GM23338 (cell line): ENCODE results near the gene SLC6A19. TPM values are rescaled to one million over a fixed set of nuclear protein-coding genes. Genes with fewer than 3 reads are reported as not detected.

Experiments
- ATAC-seq: fragments of 200-7000 bp; cut with Tn5 transposase; 3 replicates; pipeline ENCODE4 v1.9.1; 2020
- DNase-seq: peaks from one replicate; pipeline ENCODE4 v3.0.0-alpha.2; 2015; ENCODE audit warnings: low spot score
- H2AFZ ChIP-seq: fragments of 200-600 bp; sonication (generic); 2 replicates; pipeline ENCODE4 v1.8.0; 2016; ENCODE audit warnings: antibody characterized with exemption, mild to moderate bottlenecking, moderate library complexity
- H3F3A ChIP-seq: fragments of 200-600 bp; sonication (generic); replicated peaks from 2 replicates; pipeline ENCODE4 v1.8.0; 2017; ENCODE audit warnings: antibody characterized with exemption, mixed run types, low read depth
- H3K27ac ChIP-seq: fragments of 200-600 bp; sonication (generic); 2 replicates; pipeline ENCODE4 v1.6.1; 2016; ENCODE audit warnings: low read depth
- H3K27me3 ChIP-seq: fragments of 200-600 bp; sonication (generic); 2 replicates; pipeline ENCODE4 v1.8.0; 2016; ENCODE audit warnings: mild to moderate bottlenecking, mixed run types, moderate library complexity; ENCODE audit not compliant: insufficient read depth
- H3K36me3 ChIP-seq: fragments of 200-600 bp; sonication (generic); 2 replicates; pipeline ENCODE4 v1.8.0; 2016; ENCODE audit warnings: mild to moderate bottlenecking; ENCODE audit not compliant: insufficient read depth
- H3K4me1 ChIP-seq: fragments of 200-600 bp; sonication (generic); 2 replicates; pipeline ENCODE4 v1.8.0; 2016; ENCODE audit warnings: mild to moderate bottlenecking, moderate library complexity; ENCODE audit not compliant: insufficient read depth
- H3K4me2 ChIP-seq: fragments of 200-600 bp; sonication (generic); 2 replicates; pipeline ENCODE4 v1.7.1; 2017; ENCODE audit warnings: mixed run types
- H3K4me3 ChIP-seq: fragments of 200-600 bp; sonication (generic); 2 replicates; pipeline ENCODE4 v1.6.1; 2016; ENCODE audit warnings: mixed run types
- H3K79me2 ChIP-seq: fragments of 200-600 bp; sonication (generic); replicated peaks from 2 replicates; pipeline ENCODE4 v1.8.0; 2017; ENCODE audit warnings: mild to moderate bottlenecking; ENCODE audit not compliant: insufficient read depth
- H3K9me2 ChIP-seq: fragments of 200-600 bp; sonication (generic); 2 replicates; pipeline ENCODE4 v1.8.0; 2017; ENCODE audit not compliant: insufficient read depth
- H4K20me1 ChIP-seq: fragments of 200-600 bp; sonication (generic); replicated peaks from 2 replicates; pipeline ENCODE4 v1.8.0; 2017; ENCODE audit warnings: mild to moderate bottlenecking; ENCODE audit not compliant: insufficient read depth
- H3K27ac Mint-ChIP-seq: 2 replicates; pipeline ENCODE4 v1.8.0; 2020; ENCODE audit warnings: inconsistent platforms, mild to moderate bottlenecking, moderate library complexity, mixed read lengths
- H3K27me3 Mint-ChIP-seq: 3 replicates; pipeline ENCODE4 v1.8.0; 2022; ENCODE audit warnings: low read depth, mild to moderate bottlenecking, moderate library complexity, mixed read lengths, inconsistent platforms; ENCODE audit not compliant: insufficient read depth, poor library complexity
- H3K36me3 Mint-ChIP-seq: 3 replicates; pipeline ENCODE4 v1.8.0; 2021; ENCODE audit warnings: low read depth, mild to moderate bottlenecking, inconsistent platforms, moderate library complexity, mixed read lengths
- H3K4me1 Mint-ChIP-seq: 3 replicates; pipeline ENCODE4 v1.8.0; 2020; ENCODE audit warnings: mild to moderate bottlenecking, inconsistent platforms, mixed read lengths
- H3K4me3 Mint-ChIP-seq: 3 replicates; pipeline ENCODE4 v1.8.0; 2021; ENCODE audit warnings: moderate library complexity, mild to moderate bottlenecking, inconsistent platforms, mixed read lengths
- H3K9me3 Mint-ChIP-seq: 3 replicates; pipeline ENCODE4 v1.8.0; 2020; ENCODE audit warnings: moderate library complexity, mild to moderate bottlenecking, inconsistent platforms, mixed read lengths
- CREB1 ChIP-seq: fragments of 250-450 bp; sonication (Bioruptor Pico); IDR thresholded peaks from 2 replicates; pipeline ENCODE4 v1.5.0; 2020; ENCODE audit warnings: low read depth, mild to moderate bottlenecking, moderate library complexity
- ETS1 ChIP-seq: IDR thresholded peaks from 2 replicates; pipeline ENCODE4 v1.6.1; 2016; ENCODE audit warnings: antibody characterized with exemption
- EZH2 ChIP-seq: fragments of 200-600 bp; sonication (generic); IDR thresholded peaks from one replicate; pipeline ENCODE4 v1.8.0; 2017; ENCODE audit warnings: antibody characterized with exemption, mild to moderate bottlenecking, low read depth; ENCODE audit not compliant: unreplicated experiment
- EZH2phosphoT487 ChIP-seq: fragments of 200-600 bp; sonication (generic); IDR thresholded peaks from one replicate; pipeline ENCODE4 v1.8.1; 2018; ENCODE audit warnings: antibody characterized with exemption; ENCODE audit not compliant: unreplicated experiment
- JUNB ChIP-seq: IDR thresholded peaks from one replicate; pipeline ENCODE4 v1.6.1; 2016; ENCODE audit warnings: antibody characterized with exemption; ENCODE audit not compliant: unreplicated experiment
- NANOG ChIP-seq: IDR thresholded peaks from 2 replicates; pipeline ENCODE4 v1.6.1; 2016; ENCODE audit warnings: antibody characterized with exemption, borderline replicate concordance
- POLR2AphosphoS5 ChIP-seq: IDR thresholded peaks from 2 replicates; pipeline ENCODE4 v1.6.1; 2016; ENCODE audit warnings: antibody characterized with exemption, low read depth
- REST ChIP-seq: IDR thresholded peaks from one replicate; pipeline ENCODE4 v1.6.1; 2018; ENCODE audit warnings: antibody characterized with exemption; ENCODE audit not compliant: unreplicated experiment
- STAT1 ChIP-seq: IDR thresholded peaks from one replicate; pipeline ENCODE4 v1.6.1; 2016; ENCODE audit warnings: antibody characterized with exemption; ENCODE audit not compliant: unreplicated experiment
- ZNF114 ChIP-seq: fragments of 250-450 bp; sonication (Bioruptor Pico); IDR thresholded peaks from 2 replicates; pipeline ENCODE4 v1.5.0; 2020; ENCODE audit warnings: mild to moderate bottlenecking, moderate library complexity
- ZNF331 ChIP-seq: fragments of 250-450 bp; sonication (Bioruptor Pico); IDR thresholded peaks from 2 replicates; pipeline ENCODE4 v1.5.0; 2020; ENCODE audit warnings: low read depth, mild to moderate bottlenecking, moderate library complexity
- ZNF462 ChIP-seq: fragments of 250-450 bp; sonication (Bioruptor Pico); IDR thresholded peaks from 2 replicates; pipeline ENCODE4 v1.5.0; 2020; ENCODE audit warnings: mild to moderate bottlenecking, moderate library complexity
- polyA plus RNA-seq: library from polyadenylated mRNA; unstranded; fragments of >200 nt; fragmentation: Nextera tagmentation; extraction: Ambion mirVana; gene quantifications from 2 replicates; pipeline ENCODE4 v1.2.1, GENCODE V29; 2016
- total RNA-seq: library from RNA; depleted of rRNA; stranded (reverse); fragments of >200 nt; shearing (Covaris generic); gene quantifications from 2 replicates; pipeline ENCODE4 v1.2.3, GENCODE V29; 2014

SLC6A19 gene
- total and polyA plus RNA-seq, 2 experiments from 2014 or later, result not detected

- TF ChIP-seq ZNF462 (CRISPR knock-in tag) (no peak), EZH2phosphoT487 (no peak), NANOG (no peak)
These were observed 29.2 kb downstream of the SLC6A19 start (continued) for GRCh38 chr5:1230551-1230950.

GRCh38 chr5:1231354-1231905 is 30.0 kb downstream of the SLC6A19 start:
- H3K36me3 ChIP-seq, result no peaks in the 10 kb centered on the region
- TF ChIP-seq EZH2 (no peak), POLR2AphosphoS5 (no peak), JUNB (no peak), REST (no peak), ZNF114 (CRISPR knock-in tag) (no peak), ETS1 (no peak), CREB1 (CRISPR knock-in tag) (no peak), ZNF331 (CRISPR knock-in tag) (no peak), STAT1 (no peak)

More at GRCh38 chr5:1231354-1231905, 30.0 kb downstream of the SLC6A19 start:
- Histone ChIP-seq H3K4me1 (no peaks in the 10 kb centered on the region), H3K4me3 (no peak overlapping the region), H3F3A (no peaks in the 10 kb centered on the region), H4K20me1 (no peaks in the 10 kb centered on the region), H3K9me2 (no peaks in the 10 kb centered on the region), H3K79me2 (no peaks in the 10 kb centered on the region), H3K27ac (no peak overlapping the region), H3K27me3 (no peaks in the 10 kb centered on the region), H3K4me2 (no peak overlapping the region), H2AFZ (no peak overlapping the region)
- Mint-ChIP-seq H3K4me3 (no peak overlapping the region), H3K9me3 (peaks cover 14% of the 10 kb centered on the region), H3K36me3 (no peaks in the 10 kb centered on the region), H3K27me3 (peaks cover 9% of the 10 kb centered on the region), H3K4me1 (peaks cover 15% of the 10 kb centered on the region), H3K27ac (no peak overlapping the region)
- DNase-seq, result no peak
- ATAC-seq, result no peak
